C4-2B (cell line): Measurements from ENCODE around the gene SLC35A4.

Experiments
- ZFX ChIP-seq: fragments of 450-650 bp; IDR thresholded peaks from 2 replicates; pipeline ENCODE4 v1.6.1; 2017
- TF ChIP-seq, protein P1 (sequence below): fragments of 450-650 bp; conservative IDR thresholded peaks from 2 replicates; pipeline ENCODE4 v1.5.1; 2017; ENCODE audit warnings: mild to moderate bottlenecking

DNA sequence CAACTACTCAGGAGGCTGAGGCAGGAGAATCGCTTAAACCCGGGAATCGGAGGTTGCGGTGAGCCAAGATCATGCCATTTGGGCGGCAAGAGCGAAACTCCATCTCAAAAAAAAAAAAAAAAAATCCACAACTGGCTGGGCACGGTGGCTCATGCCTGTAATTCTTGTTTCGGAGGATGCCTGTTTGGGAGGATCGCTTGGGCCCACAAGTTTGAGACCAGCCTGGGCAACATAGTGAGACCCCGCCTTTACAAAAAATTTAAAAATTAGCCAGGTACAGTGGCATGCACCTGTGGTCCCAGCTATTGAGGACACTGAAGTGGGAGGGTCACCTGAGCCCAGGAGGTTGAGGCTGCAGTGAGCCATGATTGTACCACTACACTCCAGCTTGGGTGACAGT lies 19.0 kb upstream of the SLC35A4 start:
- TF ChIP-seq, protein P1, sequence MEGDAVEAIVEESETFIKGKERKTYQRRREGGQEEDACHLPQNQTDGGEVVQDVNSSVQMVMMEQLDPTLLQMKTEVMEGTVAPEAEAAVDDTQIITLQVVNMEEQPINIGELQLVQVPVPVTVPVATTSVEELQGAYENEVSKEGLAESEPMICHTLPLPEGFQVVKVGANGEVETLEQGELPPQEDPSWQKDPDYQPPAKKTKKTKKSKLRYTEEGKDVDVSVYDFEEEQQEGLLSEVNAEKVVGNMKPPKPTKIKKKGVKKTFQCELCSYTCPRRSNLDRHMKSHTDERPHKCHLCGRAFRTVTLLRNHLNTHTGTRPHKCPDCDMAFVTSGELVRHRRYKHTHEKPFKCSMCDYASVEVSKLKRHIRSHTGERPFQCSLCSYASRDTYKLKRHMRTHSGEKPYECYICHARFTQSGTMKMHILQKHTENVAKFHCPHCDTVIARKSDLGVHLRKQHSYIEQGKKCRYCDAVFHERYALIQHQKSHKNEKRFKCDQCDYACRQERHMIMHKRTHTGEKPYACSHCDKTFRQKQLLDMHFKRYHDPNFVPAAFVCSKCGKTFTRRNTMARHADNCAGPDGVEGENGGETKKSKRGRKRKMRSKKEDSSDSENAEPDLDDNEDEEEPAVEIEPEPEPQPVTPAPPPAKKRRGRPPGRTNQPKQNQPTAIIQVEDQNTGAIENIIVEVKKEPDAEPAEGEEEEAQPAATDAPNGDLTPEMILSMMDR: no peak
- TF ChIP-seq ZFX: no peak
